ENCODE results near the gene ANTXR1.

DNA sequence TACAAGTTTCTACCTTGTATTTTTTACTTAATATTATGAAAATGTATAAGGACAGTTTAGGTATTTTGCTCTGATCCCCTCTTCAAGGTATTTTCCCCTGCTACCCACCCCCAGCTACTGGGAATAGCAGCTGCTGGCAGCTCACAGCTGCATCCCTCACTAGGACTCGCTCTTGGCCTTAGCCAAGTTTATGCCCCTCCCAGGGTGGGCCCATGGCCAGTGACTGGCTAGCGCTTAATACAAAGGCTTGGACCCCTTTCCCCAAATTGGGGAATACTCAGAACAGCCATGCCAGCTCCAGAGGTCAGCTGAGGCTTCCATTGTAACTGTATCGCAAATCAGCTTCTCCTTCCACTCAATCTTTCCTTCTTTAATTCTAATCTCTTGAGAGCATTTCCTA is 242.8 kb downstream of the ANTXR1 start:
- TF ChIP-seq, protein P1, sequence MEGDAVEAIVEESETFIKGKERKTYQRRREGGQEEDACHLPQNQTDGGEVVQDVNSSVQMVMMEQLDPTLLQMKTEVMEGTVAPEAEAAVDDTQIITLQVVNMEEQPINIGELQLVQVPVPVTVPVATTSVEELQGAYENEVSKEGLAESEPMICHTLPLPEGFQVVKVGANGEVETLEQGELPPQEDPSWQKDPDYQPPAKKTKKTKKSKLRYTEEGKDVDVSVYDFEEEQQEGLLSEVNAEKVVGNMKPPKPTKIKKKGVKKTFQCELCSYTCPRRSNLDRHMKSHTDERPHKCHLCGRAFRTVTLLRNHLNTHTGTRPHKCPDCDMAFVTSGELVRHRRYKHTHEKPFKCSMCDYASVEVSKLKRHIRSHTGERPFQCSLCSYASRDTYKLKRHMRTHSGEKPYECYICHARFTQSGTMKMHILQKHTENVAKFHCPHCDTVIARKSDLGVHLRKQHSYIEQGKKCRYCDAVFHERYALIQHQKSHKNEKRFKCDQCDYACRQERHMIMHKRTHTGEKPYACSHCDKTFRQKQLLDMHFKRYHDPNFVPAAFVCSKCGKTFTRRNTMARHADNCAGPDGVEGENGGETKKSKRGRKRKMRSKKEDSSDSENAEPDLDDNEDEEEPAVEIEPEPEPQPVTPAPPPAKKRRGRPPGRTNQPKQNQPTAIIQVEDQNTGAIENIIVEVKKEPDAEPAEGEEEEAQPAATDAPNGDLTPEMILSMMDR (IDR thresholded peaks at IDR 0.05) = no peak
- no peak for TF ChIP-seq POLR2A (IDR thresholded peaks at IDR 0.05)

Measured in uterus (tissue), 2 donors.